OCI-M2 (cell line): ENCODE data around the gene KASH5.
"Not testable (repeated sequence)": the region's sequence is repeated elsewhere in the genome, so short reads cannot be mapped to it uniquely, and the experiment has no call there.

Source experiments
- DNase-seq: peaks from one replicate; lab custom pipeline; 2025; ENCODE audit not compliant: unreplicated experiment; lab: John Stamatoyannopoulos, UW

Gene KASH5

DNA sequence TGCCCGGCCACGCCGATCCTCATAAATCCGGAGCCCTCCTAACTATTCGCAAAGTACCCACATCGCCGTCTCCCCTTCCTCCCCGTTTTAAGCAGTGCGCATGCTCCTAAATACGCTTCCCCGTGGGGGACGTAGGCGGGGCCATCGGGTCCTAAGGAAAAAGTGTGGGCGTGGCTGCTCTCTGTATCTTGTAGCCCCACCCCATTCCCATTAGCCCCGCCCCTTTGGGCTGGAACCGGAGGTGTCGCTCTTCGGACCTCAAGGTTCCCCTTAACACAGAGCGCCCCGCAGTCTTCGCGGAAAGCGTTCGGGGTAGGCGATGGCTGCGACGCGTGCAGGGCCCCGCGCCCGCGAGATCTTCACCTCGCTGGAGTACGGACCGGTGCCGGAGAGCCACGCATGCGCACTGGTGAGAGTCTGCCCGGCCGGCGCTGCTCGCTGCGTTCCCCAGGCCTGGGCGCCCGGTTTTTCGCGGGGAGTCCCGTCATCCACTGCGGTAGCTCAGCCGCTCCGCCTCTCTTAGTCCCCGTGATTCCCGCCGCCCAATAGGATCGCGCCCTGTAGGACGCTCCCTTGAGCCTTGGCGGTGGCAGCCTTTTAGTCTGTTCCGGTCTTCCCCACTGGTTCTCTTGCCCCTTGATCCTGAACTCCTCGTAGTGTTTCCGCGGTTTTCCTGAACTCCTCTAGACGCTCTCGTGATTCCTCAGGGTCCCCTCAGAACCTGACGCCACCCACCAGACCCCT, 65.1 kb downstream of the KASH5 start, which contains the start of gene ALDH16A1:
ALDH16A1 (plus strand) TSS at position 213 of the 744 bp plus-strand sequence; CDS start at position 320, 107 bp downstream.
- DNase-seq, result peak; percentile 98

- no peak for DNase-seq
These were observed 65.8 kb downstream of the KASH5 start for GRCh38 chr19:49453757-49454240.

GRCh38 chr19:49455773-49456172, 67.7 kb downstream of the KASH5 start:
- no peak for DNase-seq

- no peak for DNase-seq
These were observed 68.3 kb downstream of the KASH5 start for GRCh38 chr19:49456326-49456725.

DNA sequence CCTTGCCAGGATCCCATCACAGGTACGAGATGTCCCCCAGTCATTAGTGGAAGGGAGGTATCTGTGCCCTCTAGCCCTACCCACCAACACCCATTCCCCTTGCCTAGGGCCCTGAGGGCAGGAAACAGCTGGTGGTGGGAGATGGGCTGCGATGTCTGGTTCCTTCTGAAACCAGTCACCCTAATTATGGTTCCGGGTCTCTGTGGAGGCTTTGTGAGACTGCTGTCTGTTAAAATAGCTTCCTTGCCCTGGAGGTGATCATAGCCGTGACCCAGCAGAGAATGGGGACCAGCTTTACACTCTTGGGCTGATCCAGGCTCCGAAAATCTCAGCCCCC, 70.5 kb downstream of the KASH5 start:
- no peak for DNase-seq

DNA sequence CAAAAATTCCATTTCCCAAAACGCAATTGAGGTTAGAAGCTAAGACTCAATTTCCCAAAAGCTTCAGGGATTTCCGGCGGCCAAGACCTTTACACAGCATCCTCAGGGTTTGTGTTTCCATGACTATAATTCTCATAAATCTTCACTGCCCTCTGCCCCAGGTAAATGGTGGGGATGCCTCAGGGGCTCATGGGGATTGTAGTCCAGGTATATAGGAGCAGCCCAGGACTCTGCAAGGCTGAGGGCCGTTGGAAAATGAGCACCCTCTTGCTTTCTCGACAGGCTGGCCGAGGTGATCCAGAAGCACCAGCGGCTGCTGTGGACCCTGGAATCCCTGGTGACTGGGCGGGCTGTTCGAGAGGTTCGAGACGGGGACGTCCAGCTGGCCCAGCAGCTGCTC, 71.3 kb downstream of the KASH5 start:
- no peak for DNase-seq

DNA sequence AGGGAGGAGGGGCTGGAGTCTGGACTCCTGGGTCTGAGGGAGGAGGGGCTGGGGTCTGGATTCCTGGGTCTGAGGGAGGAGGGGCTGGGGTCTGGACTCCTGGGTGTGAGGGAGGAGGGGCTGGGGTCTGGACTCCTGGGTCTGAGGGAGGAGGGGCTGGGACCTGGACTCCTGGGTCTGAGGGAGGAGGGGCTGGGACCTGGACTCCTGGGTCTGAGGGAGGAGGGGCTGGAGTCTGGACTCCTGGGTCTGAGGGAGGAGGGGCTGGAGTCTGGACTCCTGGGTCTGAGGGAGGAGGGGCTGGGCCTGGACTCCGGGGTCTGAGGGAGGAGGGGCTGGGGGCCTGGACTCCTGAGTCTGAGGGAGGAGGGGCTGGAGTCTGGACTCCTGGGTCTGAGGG, 73.1 kb downstream of the KASH5 start:
- not testable (repeated sequence) for DNase-seq

GRCh38 chr19:49461656-49462055, 73.6 kb downstream of the KASH5 start:
- DNase-seq, result no peak

DNA sequence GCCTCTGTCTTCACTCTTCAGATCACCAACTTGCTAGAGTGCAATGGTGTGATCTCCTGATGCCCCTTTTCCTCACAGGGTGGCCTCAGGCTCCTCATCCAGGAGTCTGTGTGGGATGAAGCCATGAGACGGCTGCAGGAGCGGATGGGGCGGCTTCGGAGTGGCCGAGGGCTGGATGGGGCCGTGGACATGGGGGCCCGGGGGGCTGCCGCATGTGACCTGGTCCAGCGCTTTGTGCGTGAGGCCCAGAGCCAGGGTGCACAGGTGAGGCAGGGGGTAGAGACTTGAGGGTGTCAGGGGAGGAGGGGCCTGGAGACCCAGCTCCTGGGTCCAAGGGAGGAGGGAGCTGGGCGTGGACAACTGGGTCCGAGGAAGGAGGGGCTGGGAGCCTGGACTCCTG, 74.4 kb downstream of the KASH5 start:
- DNase-seq, result no peak

DNA sequence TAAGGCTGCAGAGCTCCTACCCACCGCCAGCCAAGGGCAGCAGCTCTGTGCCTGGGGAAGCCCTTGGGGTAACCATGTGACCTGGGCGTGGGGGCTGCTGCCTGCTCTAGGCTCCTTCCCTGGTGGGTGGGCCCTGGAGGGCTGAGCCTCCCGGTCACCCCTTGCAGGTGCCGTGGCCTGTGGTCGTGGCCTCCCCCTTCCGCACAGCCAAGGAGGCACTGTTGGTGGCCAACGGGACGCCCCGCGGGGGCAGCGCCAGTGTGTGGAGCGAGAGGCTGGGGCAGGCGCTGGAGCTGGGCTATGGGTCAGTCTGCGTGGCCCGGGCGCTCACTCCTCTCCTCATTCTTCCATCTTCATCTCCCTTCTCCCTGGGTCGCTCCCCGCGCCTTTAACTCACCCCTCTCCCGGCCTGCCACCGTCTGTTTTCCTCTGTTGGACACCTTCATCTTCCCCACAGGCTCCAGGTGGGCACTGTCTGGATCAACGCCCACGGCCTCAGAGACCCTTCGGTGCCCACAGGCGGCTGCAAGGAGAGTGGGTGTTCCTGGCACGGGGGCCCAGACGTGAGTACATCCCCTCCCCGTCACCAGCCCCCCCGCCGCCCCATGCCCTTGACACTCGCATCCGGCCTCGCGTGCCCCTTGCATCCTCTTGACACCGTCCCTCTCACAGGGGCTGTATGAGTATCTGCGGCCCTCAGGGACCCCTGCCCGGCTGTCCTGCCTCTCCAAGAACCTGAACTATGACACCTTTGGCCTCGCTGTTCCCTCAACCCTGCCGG, 76.1 kb downstream of the KASH5 start:
- DNase-seq, result no peak

DNA sequence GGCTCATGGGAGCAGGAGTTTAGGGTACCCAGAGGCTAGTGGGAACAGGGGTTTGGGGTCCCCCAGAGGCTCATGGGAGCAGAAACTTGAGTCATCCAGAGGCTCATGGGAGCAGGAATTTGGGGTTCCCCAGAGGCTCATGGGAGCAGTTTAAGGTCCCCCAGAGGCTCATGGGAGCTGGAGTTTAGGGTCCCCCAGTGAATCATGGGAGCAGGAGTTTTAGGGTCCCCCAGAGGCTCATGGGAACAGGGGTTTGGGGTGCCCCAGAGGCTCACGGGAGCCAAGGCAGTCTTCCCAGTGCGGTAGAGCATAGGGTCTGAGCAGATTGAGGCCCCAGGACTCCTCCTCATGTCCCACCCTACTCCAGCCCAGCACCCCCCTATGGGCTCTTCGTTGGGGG, 77.3 kb downstream of the KASH5 start:
- DNase-seq, result no peak
